Osteocyte (in vitro differentiated cells): ENCODE measurements around the gene TRIM28. TPM values are rescaled to one million over a fixed set of nuclear protein-coding genes. Genes with fewer than 3 reads are reported as not detected.

Experiments used
- DNase-seq: peaks from one replicate; pipeline ENCODE4 v3.0.0; 2021; ENCODE audit warnings: mixed read lengths; ENCODE audit not compliant: unreplicated experiment; ENCODE audit errors: extremely low spot score
- H3K27ac Mint-ChIP-seq: one replicate; pipeline ENCODE4 v1.8.0; 2021; ENCODE audit warnings: mild to moderate bottlenecking, mixed read lengths; ENCODE audit not compliant: unreplicated experiment
- H3K27me3 Mint-ChIP-seq: one replicate; pipeline ENCODE4 v1.8.0; 2021; ENCODE audit warnings: mixed read lengths; ENCODE audit not compliant: unreplicated experiment
- H3K36me3 Mint-ChIP-seq: one replicate; pipeline ENCODE4 v1.8.0; 2021; ENCODE audit warnings: mixed read lengths; ENCODE audit not compliant: unreplicated experiment
- H3K4me1 Mint-ChIP-seq: one replicate; pipeline ENCODE4 v1.8.0; 2021; ENCODE audit warnings: mixed read lengths; ENCODE audit not compliant: unreplicated experiment
- H3K4me3 Mint-ChIP-seq: one replicate; pipeline ENCODE4 v1.8.0; 2021; ENCODE audit warnings: mild to moderate bottlenecking, moderate library complexity, mixed read lengths; ENCODE audit not compliant: unreplicated experiment
- H3K9me3 Mint-ChIP-seq: one replicate; pipeline ENCODE4 v1.8.0; 2021; ENCODE audit warnings: mixed read lengths; ENCODE audit not compliant: unreplicated experiment
- CTCF ChIP-seq: fragments of 200-600 bp; sonication (generic); IDR thresholded peaks from 2 replicates; pipeline ENCODE4 v1.5.0; 2021; ENCODE audit warnings: antibody characterized with exemption, mild to moderate bottlenecking, moderate library complexity
- total RNA-seq: library from RNA; stranded (reverse); gene quantifications from 2 replicates; pipeline ENCODE4 v1.2.1, GENCODE V29; 2021

Gene TRIM28
- total RNA-seq, 1 donor from 2014 or later, result 354 TPM

GRCh38 chr19:58544591-58545285, 874 bp downstream of the TRIM28 start:
- TF ChIP-seq CTCF, result no peak
- Mint-ChIP-seq H3K9me3 (no peaks in the 10 kb centered on the region), H3K27me3 (no peaks in the 10 kb centered on the region), H3K4me3 (peak overlapping the region; percentile 89), H3K4me1 (peaks cover 23% of the 10 kb centered on the region), H3K36me3 (peaks cover 18% of the 10 kb centered on the region), H3K27ac (peak overlapping the region; percentile 73)
- DNase-seq, result peak; percentile 95

GRCh38 chr19:58545286-58546018, 1.6 kb downstream of the TRIM28 start:
- no peak for DNase-seq
- no peaks in the 10 kb centered on the region for H3K27me3 Mint-ChIP-seq
- peak overlapping the region; percentile 87 for H3K4me3 Mint-ChIP-seq
- H3K4me1 Mint-ChIP-seq, result peaks cover 23% of the 10 kb centered on the region
- peaks cover 18% of the 10 kb centered on the region for H3K36me3 Mint-ChIP-seq
- no peaks in the 10 kb centered on the region for H3K9me3 Mint-ChIP-seq
- peak overlapping the region; percentile 73 for H3K27ac Mint-ChIP-seq
- TF ChIP-seq CTCF, result no peak

GRCh38 chr19:58546019-58546530, 2.2 kb downstream of the TRIM28 start:
- no peak for TF ChIP-seq CTCF
- Mint-ChIP-seq H3K27me3 (no peaks in the 10 kb centered on the region), H3K9me3 (no peaks in the 10 kb centered on the region), H3K27ac (peak overlapping the region; percentile 73), H3K4me1 (peaks cover 23% of the 10 kb centered on the region), H3K36me3 (peaks cover 22% of the 10 kb centered on the region), H3K4me3 (peak overlapping the region; percentile 87)
- DNase-seq, result no peak

- H3K36me3 Mint-ChIP-seq, result peaks cover 30% of the 10 kb centered on the region
- no peaks in the 10 kb centered on the region for H3K27me3 Mint-ChIP-seq
- no peak overlapping the region for H3K4me3 Mint-ChIP-seq
- no peak for TF ChIP-seq CTCF
- no peaks in the 10 kb centered on the region for H3K9me3 Mint-ChIP-seq
- H3K4me1 Mint-ChIP-seq, result peaks cover 23% of the 10 kb centered on the region
- DNase-seq, result no peak
- H3K27ac Mint-ChIP-seq, result no peak overlapping the region
Observed at GRCh38 chr19:58547323-58548312, 3.8 kb downstream of the TRIM28 start.
